ENCODE measurements around the gene RTN4RL1. TPM values are rescaled to one million over a fixed set of nuclear protein-coding genes. Genes with fewer than 3 reads are reported as not detected.

RTN4RL1 gene
- total RNA-seq, 1 donor from 2014 or later, result 11.5 TPM

- H3K27ac ChIP-seq, result peak overlapping the region in 1 of 2 donors; percentile 37
- DNase-seq (ENCODE audit: low spot score in 2 of 2), result no peak
- no peak for TF ChIP-seq CTCF (IDR thresholded peaks at IDR 0.05)
- H3K9me3 ChIP-seq, result no peaks in the 10 kb centered on the region
- H3K36me3 ChIP-seq, result no peaks in the 10 kb centered on the region
- H3K4me1 ChIP-seq, result peaks cover 20 to 22% of the 10 kb centered on the region in 2 donors
- intact Hi-C loops (cut with DNase I), result loop anchor here (2.0 kb wide), 1 partner anchor 15 kb away; no protein-coding TSS in a partner anchor
- no peaks in the 10 kb centered on the region for H3K27me3 ChIP-seq
- H3K4me3 ChIP-seq, result peak overlapping the region; percentile 64 to 80
These were observed 27.0 kb downstream of the RTN4RL1 start for GRCh38 chr17:1997927-1998742.

GRCh38 chr17:1997289-1997926 is 27.7 kb downstream of the RTN4RL1 start:
- Histone ChIP-seq H3K27ac (peak overlapping the region in 1 of 2 donors; percentile 37), H3K36me3 (no peaks in the 10 kb centered on the region), H3K4me3 (peak overlapping the region; percentile 64 to 80), H3K27me3 (no peaks in the 10 kb centered on the region), H3K9me3 (no peaks in the 10 kb centered on the region), H3K4me1 (peaks cover 20 to 22% of the 10 kb centered on the region in 2 donors)
- no peak for DNase-seq (ENCODE audit: low spot score in 2 of 2)
- intact Hi-C loops (cut with DNase I), result no loop called here
- no peak for TF ChIP-seq CTCF (IDR thresholded peaks at IDR 0.05)

- peaks cover 20 to 22% of the 10 kb centered on the region in 2 donors for H3K4me1 ChIP-seq
- TF ChIP-seq CTCF (IDR thresholded peaks at IDR 0.05), result no peak
- no peak overlapping the region for H3K27ac ChIP-seq
- H3K9me3 ChIP-seq, result no peaks in the 10 kb centered on the region
- no peak for DNase-seq (ENCODE audit: low spot score in 2 of 2)
- H3K27me3 ChIP-seq, result no peaks in the 10 kb centered on the region
- intact Hi-C loops (cut with DNase I), result no loop called here
- H3K4me3 ChIP-seq, result no peak overlapping the region
- H3K36me3 ChIP-seq, result no peaks in the 10 kb centered on the region
These were observed 28.3 kb downstream of the RTN4RL1 start for GRCh38 chr17:1996800-1997288.

- DNase-seq (ENCODE audit: low spot score in 2 of 2), result no peak
- Histone ChIP-seq H3K36me3 (no peaks in the 10 kb centered on the region), H3K4me3 (no peak overlapping the region), H3K27me3 (no peaks in the 10 kb centered on the region), H3K4me1 (peaks cover 20 to 22% of the 10 kb centered on the region in 2 donors), H3K9me3 (no peaks in the 10 kb centered on the region), H3K27ac (no peak overlapping the region)
- TF ChIP-seq CTCF (IDR thresholded peaks at IDR 0.05), result no peak
- intact Hi-C loops (cut with DNase I), result no loop called here
These were observed 29.0 kb downstream of the RTN4RL1 start for GRCh38 chr17:1995907-1996799.

- Histone ChIP-seq H3K27me3 (no peaks in the 10 kb centered on the region), H3K27ac (no peak overlapping the region), H3K4me1 (peaks cover 20 to 22% of the 10 kb centered on the region in 2 donors), H3K36me3 (no peaks in the 10 kb centered on the region), H3K9me3 (no peaks in the 10 kb centered on the region), H3K4me3 (no peak overlapping the region)
- DNase-seq (ENCODE audit: low spot score in 2 of 2), result no peak
- intact Hi-C loops (cut with DNase I), result no loop called here
- no peak for TF ChIP-seq CTCF (IDR thresholded peaks at IDR 0.05)
These were observed 29.7 kb downstream of the RTN4RL1 start for GRCh38 chr17:1995321-1995892.

Measured in ascending aorta (tissue), 2 donors.